Spleen (tissue), 11 donors: ENCODE results near the gene PYGB. TPM values are rescaled to one million over a fixed set of nuclear protein-coding genes. Genes with fewer than 3 reads are reported as not detected.
A peak's percentile ranks its signal among the peaks of the same experiment; 100 is the strongest.
"Not testable (repeated sequence)": the region's sequence is repeated elsewhere in the genome, so short reads cannot be mapped to it uniquely, and the experiment has no call there.

Source experiments
- DNase-seq: peaks from one replicate; pipeline ENCODE4 v3.0.0-alpha.2; 2020
- H3K27ac ChIP-seq, 8 donors: fragments of 200-600 bp; sonication (generic) in 7 of 8; 1 replicate in 4 of 8; 2 replicates in 4 of 8; pipeline versions ENCODE4 v1.5.0 to v1.8.0; 2016 to 2021; ENCODE audit warnings: inconsistent platforms in 4 of 8, mild to moderate bottlenecking in 4 of 8, moderate library complexity in 1 of 8
- H3K27me3 ChIP-seq, 7 donors: fragments of 200-600 bp; sonication (generic) in 6 of 7; replicated peaks in 1 of 7; 1 replicate in 4 of 7; 2 replicates in 3 of 7; pipeline versions ENCODE4 v1.5.0 to v1.8.0; 2016 to 2021; ENCODE audit warnings: inconsistent platforms in 3 of 7, mild to moderate bottlenecking in 1 of 7
- H3K36me3 ChIP-seq, 6 donors: fragments of 200-600 bp; sonication (generic) in 5 of 6; 1 replicate in 4 of 6; 2 replicates in 2 of 6; pipeline versions ENCODE4 v1.5.0 to v1.8.0; 2016 to 2021; ENCODE audit warnings: inconsistent platforms in 2 of 6
- H3K4me1 ChIP-seq, 6 donors: fragments of 200-600 bp; sonication (generic) in 5 of 6; 1 replicate in 3 of 6; 2 replicates in 3 of 6; pipeline versions ENCODE4 v1.5.0 to v1.8.0; 2016 to 2021; ENCODE audit warnings: inconsistent platforms in 3 of 6
- H3K4me3 ChIP-seq, 8 donors: fragments of 200-600 bp; sonication (generic) in 7 of 8; 1 replicate in 4 of 8; 2 replicates in 4 of 8; pipeline versions ENCODE4 v1.5.0 to v1.8.0; 2016 to 2021; ENCODE audit warnings: inconsistent platforms in 4 of 8, mild to moderate bottlenecking in 4 of 8, moderate library complexity in 2 of 8
- H3K9me3 ChIP-seq, 8 donors: fragments of 200-600 bp; sonication (generic) in 7 of 8; 1 replicate in 4 of 8; 2 replicates in 4 of 8; pipeline versions ENCODE4 v1.5.0 to v1.8.0; 2016 to 2021; ENCODE audit warnings: inconsistent platforms in 4 of 8
- POLR2A ChIP-seq, 3 donors: fragments of 450-650 bp; IDR thresholded peaks; one replicate each; pipeline ENCODE4 v1.5.1; 2017; ENCODE audit warnings: antibody characterized with exemption in 3 of 3, mild to moderate bottlenecking in 1 of 3
- POLR2AphosphoS5 ChIP-seq, 3 donors: sonication (generic); formaldehyde crosslinking; IDR thresholded peaks; one replicate each; pipeline ENCODE4 v1.5.1; 2017; ENCODE audit warnings: antibody characterized with exemption in 3 of 3
- WGBS, 5 donors: extraction: QIAGEN DNeasy Blood & Tissue Kit in 3 of 5; methylation state at CpG; one replicate each; pipeline versions ENCODE4 v1.1.5 to v1.1.7; 2013 to 2018; 5-methylcytosine and 5-hydroxymethylcytosine counted together
- intact Hi-C: fragments of 100-400 bp; cut with DNase I; formaldehyde crosslinking; loops from one replicate; pipeline ENCODE4 v1.15.0; 2023; ENCODE audit warnings: low total_unique reads
- polyA plus RNA-seq, 3 donors: library from polyadenylated mRNA; stranded (reverse); fragments of 200-250 nt; gene quantifications; one replicate each; pipeline ENCODE4 v1.2.1, GENCODE V29; 2013
- total RNA-seq, 7 donors: library from RNA; depleted of rRNA in 3 of 7; stranded (reverse); fragments of >200 nt in 3 of 7; fragmentation: NEBNext Ultra II Directional in 4 of 7; extraction: Animal tissue kit (Norgen Biotek cat#: 25700) in 4 of 7; gene quantifications; one replicate each; pipeline versions ENCODE4 v1.1.0 to v1.2.1, GENCODE V29; 2016 to 2021
- TF ChIP-seq, protein P1 (sequence below), 11 experiments: fragments of 200-600 bp in 7 of 11; fragments of 450-650 bp in 4 of 11; sonication (generic) in 4 of 11; IDR thresholded peaks in 8 of 11; conservative IDR thresholded peaks in 3 of 11; 1 replicate in 7 of 11; 2 replicates in 4 of 11; pipeline versions ENCODE4 v1.4.0 to v1.8.0; 2016 to 2021; ENCODE audit warnings: antibody characterized with exemption in 11 of 11, inconsistent platforms in 4 of 11, mild to moderate bottlenecking in 1 of 11
- donor health status: healthy with polysubstance abuse.
- donor health status: DM: no; HTN: no; CAD: no; lungs with moderate emphysema.
- donor health status: DM: no; HTN: no; CAD: no.
- donor health status: Bipolar disorder and iron deficiency.
- donor health status: healthy.
- donor health status: DM: no; HTN: no; CAD: no.
- donor health status: DM: yes; HTN: yes; CAD: no.

Gene PYGB
- total and polyA plus RNA-seq, 10 donors = 10.5 to 47.8 (median 32.3) TPM

DNA sequence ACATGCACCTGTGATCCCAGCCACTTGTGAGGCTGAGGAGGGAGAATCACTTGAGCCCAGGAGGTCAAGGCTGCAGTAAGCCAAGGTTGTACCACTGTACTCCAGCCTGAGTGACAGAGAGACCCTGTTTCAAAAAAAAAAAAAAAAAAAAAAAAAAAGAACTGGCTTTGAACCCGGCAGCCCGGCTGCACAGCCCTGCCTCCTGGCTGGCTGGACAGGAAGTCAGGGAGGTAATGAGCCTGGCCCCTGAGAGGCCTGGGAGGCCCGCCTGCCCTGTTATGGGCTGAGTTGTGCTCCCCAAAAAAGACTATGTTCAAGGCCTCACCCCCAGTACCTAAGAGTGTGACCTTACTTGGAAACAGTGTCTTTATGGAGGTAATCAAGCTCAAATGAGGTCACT, 77.2 kb downstream of the PYGB start:
- no peak for DNase-seq
- peak overlapping the region in 1 of 8 donors; percentile 32 for H3K27ac ChIP-seq

DNA sequence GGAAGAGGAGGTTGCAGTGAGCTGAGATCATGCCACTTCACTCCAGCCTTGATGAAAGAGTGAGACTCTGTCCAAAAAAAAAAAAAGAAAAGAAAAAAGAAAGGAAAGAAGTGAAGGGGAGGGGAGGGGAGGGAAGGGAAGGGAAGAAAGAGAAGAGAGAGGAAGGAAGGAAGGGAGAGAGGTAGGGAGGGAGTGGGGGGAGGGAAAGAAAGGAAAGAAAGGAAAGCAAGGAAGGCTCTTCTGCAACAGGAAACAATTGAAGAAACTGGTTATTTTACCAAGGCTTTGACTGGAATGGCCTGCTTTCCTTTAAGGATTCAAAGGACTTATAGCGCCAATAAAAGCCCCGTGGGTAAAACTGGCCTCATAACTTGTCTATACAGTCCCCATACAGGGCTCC, 78.1 kb downstream of the PYGB start:
- peaks cover 0 to 26% (median 5%) of the 10 kb centered on the region in 6 donors for H3K4me1 ChIP-seq
- H3K27me3 ChIP-seq = no peaks in the 10 kb centered on the region
- no peak overlapping the region for H3K4me3 ChIP-seq
- H3K27ac ChIP-seq = no peak overlapping the region
- DNase-seq = no peak
- peaks cover 0 to 30% (median 6%) of the 10 kb centered on the region in 6 donors for H3K36me3 ChIP-seq
- intact Hi-C loops = no loop called here
- 83 to 98% (median 89%) methylated on average over 2 of the region's 2 CpGs for WGBS, 5 donors
- H3K9me3 ChIP-seq = no peaks in the 10 kb centered on the region
- no peak for TF ChIP-seq POLR2AphosphoS5 (IDR thresholded peaks at IDR 0.05)
- no peak for TF ChIP-seq POLR2A (IDR thresholded peaks at IDR 0.05)
- TF ChIP-seq, protein P1, sequence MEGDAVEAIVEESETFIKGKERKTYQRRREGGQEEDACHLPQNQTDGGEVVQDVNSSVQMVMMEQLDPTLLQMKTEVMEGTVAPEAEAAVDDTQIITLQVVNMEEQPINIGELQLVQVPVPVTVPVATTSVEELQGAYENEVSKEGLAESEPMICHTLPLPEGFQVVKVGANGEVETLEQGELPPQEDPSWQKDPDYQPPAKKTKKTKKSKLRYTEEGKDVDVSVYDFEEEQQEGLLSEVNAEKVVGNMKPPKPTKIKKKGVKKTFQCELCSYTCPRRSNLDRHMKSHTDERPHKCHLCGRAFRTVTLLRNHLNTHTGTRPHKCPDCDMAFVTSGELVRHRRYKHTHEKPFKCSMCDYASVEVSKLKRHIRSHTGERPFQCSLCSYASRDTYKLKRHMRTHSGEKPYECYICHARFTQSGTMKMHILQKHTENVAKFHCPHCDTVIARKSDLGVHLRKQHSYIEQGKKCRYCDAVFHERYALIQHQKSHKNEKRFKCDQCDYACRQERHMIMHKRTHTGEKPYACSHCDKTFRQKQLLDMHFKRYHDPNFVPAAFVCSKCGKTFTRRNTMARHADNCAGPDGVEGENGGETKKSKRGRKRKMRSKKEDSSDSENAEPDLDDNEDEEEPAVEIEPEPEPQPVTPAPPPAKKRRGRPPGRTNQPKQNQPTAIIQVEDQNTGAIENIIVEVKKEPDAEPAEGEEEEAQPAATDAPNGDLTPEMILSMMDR (IDR thresholded peaks at IDR 0.05 in 8 of 11, conservative IDR thresholded peaks at IDR 0.05 in 3 of 11) = no peak

More for the DNA sequence above, 77.2 kb downstream of the PYGB start:
- H3K36me3 ChIP-seq = peaks cover 0 to 38% (median 6%) of the 10 kb centered on the region in 6 donors
- H3K9me3 ChIP-seq = no peaks in the 10 kb centered on the region
- H3K27me3 ChIP-seq = no peaks in the 10 kb centered on the region
- intact Hi-C loops = no loop called here
- WGBS, 5 donors = 42 to 68% (median 56%) methylated on average over 3 of the region's 3 CpGs
- TF ChIP-seq, protein P1 (IDR thresholded peaks at IDR 0.05 in 8 of 11, conservative IDR thresholded peaks at IDR 0.05 in 3 of 11) = no peak
- TF ChIP-seq POLR2A (IDR thresholded peaks at IDR 0.05) = no peak
- no peak for TF ChIP-seq POLR2AphosphoS5 (IDR thresholded peaks at IDR 0.05)
- H3K4me3 ChIP-seq = no peak overlapping the region
- H3K4me1 ChIP-seq = peaks cover 0 to 29% (median 5%) of the 10 kb centered on the region in 6 donors

GRCh38 chr20:25327521-25328235, 79.8 kb downstream of the PYGB start:
- peaks cover 0 to 26% (median 5%) of the 10 kb centered on the region in 6 donors for H3K4me1 ChIP-seq
- TF ChIP-seq POLR2A (IDR thresholded peaks at IDR 0.05) = no peak
- no peak for TF ChIP-seq POLR2AphosphoS5 (IDR thresholded peaks at IDR 0.05)
- TF ChIP-seq, protein P1 (IDR thresholded peaks at IDR 0.05 in 8 of 11, conservative IDR thresholded peaks at IDR 0.05 in 3 of 11) = no peak
- 83 to 91% (median 90%) methylated on average over 7 of the region's 7 CpGs for WGBS, 5 donors
- no peak for DNase-seq
- H3K9me3 ChIP-seq = no peaks in the 10 kb centered on the region
- H3K27ac ChIP-seq = no peak overlapping the region
- intact Hi-C loops = no loop called here
- no peak overlapping the region for H3K4me3 ChIP-seq
- H3K27me3 ChIP-seq = no peaks in the 10 kb centered on the region
- H3K36me3 ChIP-seq = peaks cover 0 to 14% (median 1%) of the 10 kb centered on the region in 6 donors

DNA sequence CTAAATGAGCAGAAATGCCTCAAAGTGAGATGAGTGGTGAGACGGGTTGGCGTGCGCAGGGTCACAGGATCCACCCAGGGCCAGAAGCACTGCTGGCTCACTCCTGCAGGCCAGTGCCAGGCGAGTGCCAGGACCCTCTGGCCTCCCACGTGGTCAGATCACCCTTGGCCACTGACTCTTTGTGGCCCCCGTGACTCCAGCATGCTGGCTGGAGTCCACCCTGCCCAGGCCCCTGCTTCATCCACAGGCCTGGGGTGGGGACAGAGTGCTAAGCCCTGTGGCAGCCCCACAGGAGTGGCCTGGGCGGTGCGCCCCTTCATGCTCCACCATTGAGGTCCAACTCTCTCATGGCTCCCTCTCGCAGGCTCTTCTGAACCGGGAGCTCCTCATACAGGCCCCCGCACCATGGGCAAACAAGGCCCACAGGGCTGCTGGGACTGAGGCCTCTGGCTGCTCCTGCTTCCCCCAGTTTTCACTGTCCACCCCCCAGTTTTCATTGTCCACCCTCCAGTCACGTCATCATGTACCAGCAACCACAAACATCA, 81.1 kb downstream of the PYGB start:
- Histone ChIP-seq H3K27me3 (no peaks in the 10 kb centered on the region), H3K36me3 (peaks cover 0 to under 1% (median 0%) of the 10 kb centered on the region in 6 donors), H3K4me3 (no peak overlapping the region), H3K9me3 (no peaks in the 10 kb centered on the region), H3K27ac (no peak overlapping the region), H3K4me1 (peaks cover 0 to 20% (median 3%) of the 10 kb centered on the region in 6 donors)
- intact Hi-C loops = no loop called here
- WGBS, 5 donors = 93 to 98% (median 96%) methylated on average over 9 to 12 of the region's 12 CpGs
- TF ChIP-seq POLR2AphosphoS5 (IDR thresholded peaks at IDR 0.05) (peak in 1 of 3 donors; percentile 27), POLR2A (IDR thresholded peaks at IDR 0.05) (no peak)
- TF ChIP-seq, protein P1 (IDR thresholded peaks at IDR 0.05 in 8 of 11, conservative IDR thresholded peaks at IDR 0.05 in 3 of 11) = no peak
- no peak for DNase-seq

DNA sequence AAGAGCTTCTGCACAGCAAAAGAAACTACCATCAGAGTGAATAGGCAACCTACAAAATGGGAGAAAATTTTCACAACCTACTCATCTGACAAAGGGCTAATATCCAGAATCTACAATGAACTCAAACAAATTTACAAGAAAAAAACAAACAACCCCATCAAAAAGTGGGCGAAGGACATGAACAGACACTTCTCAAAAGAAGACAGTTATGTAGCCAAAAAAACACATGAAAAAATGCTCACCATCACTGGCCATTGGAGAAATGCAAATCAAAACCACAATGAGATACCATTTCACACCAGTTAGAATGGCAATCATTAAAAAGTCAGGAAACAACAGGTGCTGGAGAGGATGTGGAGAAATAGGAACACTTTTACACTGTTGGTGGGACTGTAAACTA, 87.1 kb downstream of the PYGB start:
- H3K27ac ChIP-seq, H3K9me3 ChIP-seq, intact Hi-C loops, DNase-seq, H3K27me3 ChIP-seq, H3K4me1 ChIP-seq, H3K4me3 ChIP-seq: not testable (repeated sequence)
- peaks cover 0 to 27% (median 0%) of the 10 kb centered on the region in 6 donors for H3K36me3 ChIP-seq
- WGBS, 5 donors = 93 to 100% (median 96%) methylated on average over 1 of the region's 1 CpG
